ENCODE data around the gene TMEM18. TPM values are rescaled to one million over a fixed set of nuclear protein-coding genes. Genes with fewer than 3 reads are reported as not detected.

The TMEM18 gene
- total RNA-seq, 1 experiment from 2014 or later = 33.5 TPM

GRCh38 chr2:636641-637405 lies 40.4 kb downstream of the TMEM18 start:
- Histone ChIP-seq H3K4me2 (ENCODE audit: low read length) (no peak overlapping the region), H2AFZ (ENCODE audit: low read depth, low read length, poor library complexity, severe bottlenecking) (no peak overlapping the region), H3K4me1 (ENCODE audit: control insufficient read depth in 1 of 2, insufficient read depth in 2 of 2, low read length in 2 of 2) (peaks cover 0 to 14% of the 10 kb centered on the region in 2 experiments; a peak in 2 of 4 replicates), H3K9ac (ENCODE audit: low read length) (no peak overlapping the region), H4K20me1 (ENCODE audit: insufficient read depth) (no peaks in the 10 kb centered on the region), H3K36me3 (ENCODE audit: control insufficient read depth in 1 of 2, insufficient read depth in 2 of 2, low read length in 2 of 2) (no peaks in the 10 kb centered on the region), H3K79me2 (ENCODE audit: insufficient read depth, low read length) (no peaks in the 10 kb centered on the region), H3K4me3 (replicated peaks in 1 of 2; ENCODE audit: low read depth in 1 of 2, low read length in 2 of 2) (no peak overlapping the region), H3K27me3 (ENCODE audit: insufficient read depth, low read length) (no peaks in the 10 kb centered on the region), H3K27ac (ENCODE audit: low read depth, low read length) (no peak overlapping the region), H3K9me2 (ENCODE audit: insufficient read depth) (no peaks in the 10 kb centered on the region), H3K9me3 (ENCODE audit: control insufficient read depth in 1 of 2, insufficient read depth in 1 of 2, low read depth in 1 of 2, low read length in 2 of 2) (no peaks in the 10 kb centered on the region; a peak in 1 of 4 replicates)
- ATAC-seq (peak; percentile 77), DNase-seq (ENCODE audit: low read depth, low spot score) (peak; percentile 47)
- CTCF ChIA-PET = interaction anchor here (0.6 to 3.1 kb wide), 2 partner anchors 41 to 107 kb away, joined by 3 to 19 read pairs; no protein-coding TSS in a partner anchor
- POLR2A ChIA-PET = no interaction called here
- intact Hi-C loops (cut with micrococcal nuclease) = loop anchor here (1.0 to 5.0 kb wide), 3 partner anchors 108 to 465 kb away; no protein-coding TSS in a partner anchor
- RAD21 ChIA-PET (ENCODE audit: low non-redundant PET in 1 of 2, low total read pairs in 2 of 2, uncharacterized antibody in 2 of 2, unreplicated experiment in 2 of 2) = no interaction called here
- no TSS peak for BruUV-seq (replicated peaks)
- TF ChIP-seq CBX3 (IDR thresholded peaks at IDR 0.05; ENCODE audit: low read depth) = peak; percentile 81
- peak; percentile 76 to 83 (median 80) for TF ChIP-seq CTCF (IDR thresholded peaks at IDR 0.05 in 2 of 3, conservative IDR thresholded peaks at IDR 0.05 in 1 of 3; ENCODE audit: borderline replicate concordance in 1 of 3, insufficient read depth in 1 of 3, low read depth in 2 of 3, low read length in 2 of 3)
- TF ChIP-seq MAX (IDR thresholded peaks at IDR 0.05) = peak; percentile 97
- TF ChIP-seq FOSL1 (IDR thresholded peaks at IDR 0.05; ENCODE audit: low read depth) = no peak
- peak; percentile 89 for TF ChIP-seq RAD21 (IDR thresholded peaks at IDR 0.05; ENCODE audit: low read depth)

All from HCT116 (cell line).